ENCODE results near the gene GLDC. TPM values are rescaled to one million over a fixed set of nuclear protein-coding genes. Genes with fewer than 3 reads are reported as not detected.

GLDC gene
- total RNA-seq, 1 donor, result 0.72 TPM

- no peaks in the 10 kb centered on the region for H3K79me2 ChIP-seq (ENCODE audit: insufficient read depth, low read length)
- H3K9me3 ChIP-seq (ENCODE audit: low read depth, low read length), result no peaks in the 10 kb centered on the region
- TF ChIP-seq CTCF (IDR thresholded peaks at IDR 0.05; ENCODE audit: extremely low read depth, low read depth, low read length), result no peak
- no peak overlapping the region for H3K27ac ChIP-seq (ENCODE audit: low read depth, low read length)
- no peak overlapping the region for H3K4me2 ChIP-seq (ENCODE audit: insufficient read depth, low read length)
- no peak overlapping the region for H2AFZ ChIP-seq (ENCODE audit: low read length)
- no peaks in the 10 kb centered on the region for H4K20me1 ChIP-seq (ENCODE audit: insufficient read depth, low read length)
- no peak overlapping the region for H3K4me3 ChIP-seq (ENCODE audit: insufficient read depth, low read length)
- H3K4me1 ChIP-seq (ENCODE audit: insufficient read depth, low read length), result peaks cover 6% of the 10 kb centered on the region
- no peaks in the 10 kb centered on the region for H3K36me3 ChIP-seq (ENCODE audit: insufficient read depth, low read length)
- no peak for DNase-seq (ENCODE audit: insufficient read length, low spot score, missing footprints)
- H3K27me3 ChIP-seq (ENCODE audit: insufficient read depth, low read length), result no peaks in the 10 kb centered on the region
Observed at GRCh38 chr9:6689893-6690674, 44.6 kb upstream of the GLDC start.

GRCh38 chr9:6687180-6687579 is 41.7 kb upstream of the GLDC start:
- peaks cover 11% of the 10 kb centered on the region for H3K4me1 ChIP-seq (ENCODE audit: insufficient read depth, low read length)
- DNase-seq (ENCODE audit: insufficient read length, low spot score, missing footprints), result no peak
- H4K20me1 ChIP-seq (ENCODE audit: insufficient read depth, low read length), result no peaks in the 10 kb centered on the region
- TF ChIP-seq CTCF (IDR thresholded peaks at IDR 0.05; ENCODE audit: extremely low read depth, low read depth, low read length), result no peak
- no peak overlapping the region for H3K4me3 ChIP-seq (ENCODE audit: insufficient read depth, low read length)
- H2AFZ ChIP-seq (ENCODE audit: low read length), result no peak overlapping the region
- no peaks in the 10 kb centered on the region for H3K27me3 ChIP-seq (ENCODE audit: insufficient read depth, low read length)
- H3K4me2 ChIP-seq (ENCODE audit: insufficient read depth, low read length), result no peak overlapping the region
- H3K27ac ChIP-seq (ENCODE audit: low read depth, low read length), result no peak overlapping the region
- H3K36me3 ChIP-seq (ENCODE audit: insufficient read depth, low read length), result no peaks in the 10 kb centered on the region
- peaks cover 17% of the 10 kb centered on the region for H3K79me2 ChIP-seq (ENCODE audit: insufficient read depth, low read length)
- H3K9me3 ChIP-seq (ENCODE audit: low read depth, low read length), result no peaks in the 10 kb centered on the region

- DNase-seq (ENCODE audit: insufficient read length, low spot score, missing footprints), result peak; percentile 93
- Histone ChIP-seq H3K4me1 (ENCODE audit: insufficient read depth, low read length) (peaks cover 13% of the 10 kb centered on the region), H2AFZ (ENCODE audit: low read length) (no peak overlapping the region), H3K27ac (ENCODE audit: low read depth, low read length) (peak overlapping the region; percentile 7), H3K79me2 (ENCODE audit: insufficient read depth, low read length) (peaks cover 21% of the 10 kb centered on the region), H3K36me3 (ENCODE audit: insufficient read depth, low read length) (no peaks in the 10 kb centered on the region), H3K9me3 (ENCODE audit: low read depth, low read length) (no peaks in the 10 kb centered on the region), H3K27me3 (ENCODE audit: insufficient read depth, low read length) (no peaks in the 10 kb centered on the region), H4K20me1 (ENCODE audit: insufficient read depth, low read length) (no peaks in the 10 kb centered on the region), H3K4me3 (ENCODE audit: insufficient read depth, low read length) (no peak overlapping the region), H3K4me2 (ENCODE audit: insufficient read depth, low read length) (no peak overlapping the region)
- peak; percentile 50 for TF ChIP-seq CTCF (IDR thresholded peaks at IDR 0.05; ENCODE audit: extremely low read depth, low read depth, low read length)
Observed at GRCh38 chr9:6686396-6686795, 40.9 kb upstream of the GLDC start.

- H3K9me3 ChIP-seq (ENCODE audit: low read depth, low read length), result no peaks in the 10 kb centered on the region
- no peak for TF ChIP-seq CTCF (IDR thresholded peaks at IDR 0.05; ENCODE audit: extremely low read depth, low read depth, low read length)
- H2AFZ ChIP-seq (ENCODE audit: low read length), result peak overlapping the region; percentile 96
- H3K27me3 ChIP-seq (ENCODE audit: insufficient read depth, low read length), result no peaks in the 10 kb centered on the region
- no peaks in the 10 kb centered on the region for H3K36me3 ChIP-seq (ENCODE audit: insufficient read depth, low read length)
- peak overlapping the region; percentile 95 for H3K4me2 ChIP-seq (ENCODE audit: insufficient read depth, low read length)
- peaks cover 18% of the 10 kb centered on the region for H3K4me1 ChIP-seq (ENCODE audit: insufficient read depth, low read length)
- H3K4me3 ChIP-seq (ENCODE audit: insufficient read depth, low read length), result peak overlapping the region; percentile 81
- H4K20me1 ChIP-seq (ENCODE audit: insufficient read depth, low read length), result no peaks in the 10 kb centered on the region
- peak overlapping the region; percentile 84 for H3K27ac ChIP-seq (ENCODE audit: low read depth, low read length)
- no peak for DNase-seq (ENCODE audit: insufficient read length, low spot score, missing footprints)
- H3K79me2 ChIP-seq (ENCODE audit: insufficient read depth, low read length), result peaks cover 21% of the 10 kb centered on the region
Observed at GRCh38 chr9:6681957-6682501, 36.5 kb upstream of the GLDC start.
